Activated CD4-positive, CD25-positive, alpha-beta regulatory T cell treated with anti-CD3 and anti-CD28 coated beads, Interleukin-2, amount 50 U/mL, for 24 hours (primary cell): ENCODE results near the gene GALR1.
"Not testable (repeated sequence)": the region's sequence is repeated elsewhere in the genome, so short reads cannot be mapped to it uniquely, and the experiment has no call there.

Experiments
- ATAC-seq, 2 donors: fragments of 150-1000 bp; cut with Tn5 transposase; one replicate each; pipeline ENCODE4 v1.10.0; 2021; ENCODE audit warnings: mild to moderate bottlenecking in 1 of 2, moderate library complexity in 1 of 2

GALR1 gene, protein sequence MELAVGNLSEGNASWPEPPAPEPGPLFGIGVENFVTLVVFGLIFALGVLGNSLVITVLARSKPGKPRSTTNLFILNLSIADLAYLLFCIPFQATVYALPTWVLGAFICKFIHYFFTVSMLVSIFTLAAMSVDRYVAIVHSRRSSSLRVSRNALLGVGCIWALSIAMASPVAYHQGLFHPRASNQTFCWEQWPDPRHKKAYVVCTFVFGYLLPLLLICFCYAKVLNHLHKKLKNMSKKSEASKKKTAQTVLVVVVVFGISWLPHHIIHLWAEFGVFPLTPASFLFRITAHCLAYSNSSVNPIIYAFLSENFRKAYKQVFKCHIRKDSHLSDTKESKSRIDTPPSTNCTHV

DNA sequence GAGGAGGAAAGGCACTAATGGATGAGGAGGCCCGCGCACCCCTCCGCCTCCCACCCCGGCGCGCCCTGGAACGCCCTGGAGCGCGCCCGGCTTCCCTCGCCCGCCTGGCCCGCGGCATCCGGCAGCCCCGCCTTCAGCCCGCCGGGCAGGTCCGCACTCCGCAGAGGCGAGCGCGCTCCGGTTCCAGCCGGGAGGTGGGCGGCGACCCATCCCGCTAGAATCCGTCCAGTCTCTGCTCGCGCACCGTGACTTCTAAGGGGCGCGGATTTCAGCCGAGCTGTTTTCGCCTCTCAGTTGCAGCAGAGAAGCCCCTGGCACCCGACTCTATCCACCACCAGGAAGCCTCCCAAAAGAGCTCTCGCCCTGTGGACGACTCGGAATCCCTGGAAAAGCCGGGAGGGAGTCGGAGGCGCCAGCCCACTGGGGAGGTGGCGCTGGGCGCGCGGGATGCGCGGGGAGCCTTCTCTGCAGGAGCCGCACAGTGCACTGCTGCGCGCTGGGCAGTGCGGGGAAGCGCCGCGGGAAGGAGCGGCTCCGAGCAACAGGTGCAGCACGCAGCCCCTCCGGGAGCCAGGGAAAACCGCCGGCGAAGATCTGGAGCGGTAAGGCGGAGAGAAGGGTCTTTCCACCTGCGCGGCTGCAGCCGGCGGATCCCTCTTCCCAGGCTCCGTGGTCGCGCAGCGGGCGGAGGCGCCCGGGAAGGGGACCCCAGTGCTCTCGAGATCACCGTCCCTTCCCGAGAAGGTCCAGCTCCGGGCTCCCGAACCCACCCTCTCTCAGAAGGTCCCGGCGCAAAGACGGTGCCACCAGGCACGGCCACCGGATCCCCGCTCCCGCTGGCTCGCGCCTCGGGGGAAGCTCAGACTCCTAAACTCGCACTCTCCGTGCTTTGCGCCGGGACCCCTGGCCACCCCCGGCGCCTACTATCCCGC lies at the start of gene GALR1:
TSS of gene GALR1 (plus strand) at position 280 of the 932 bp plus-strand sequence. CDS start 701 bp downstream, outside the sequence.
- ATAC-seq: no peak

DNA sequence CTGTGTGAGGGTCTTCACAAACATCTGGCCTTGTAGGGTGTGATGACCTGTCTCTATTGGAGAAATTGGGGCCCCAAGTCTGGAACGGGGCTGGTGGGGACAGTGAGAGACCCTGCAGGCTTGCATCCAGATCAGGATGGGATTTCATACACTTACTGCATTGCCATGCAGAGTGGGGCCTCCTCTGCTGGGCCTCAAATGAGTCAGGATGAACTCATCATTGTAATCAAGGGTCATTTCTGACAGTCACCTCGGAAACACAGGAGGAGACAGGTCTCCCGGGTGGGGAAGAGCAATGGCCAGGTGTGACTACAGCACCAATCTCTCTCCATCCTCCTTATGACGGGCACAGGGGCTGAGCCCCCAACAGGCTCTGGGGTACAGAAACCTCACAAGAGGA lies 48.1 kb upstream of the GALR1 start:
- ATAC-seq: no peak

DNA sequence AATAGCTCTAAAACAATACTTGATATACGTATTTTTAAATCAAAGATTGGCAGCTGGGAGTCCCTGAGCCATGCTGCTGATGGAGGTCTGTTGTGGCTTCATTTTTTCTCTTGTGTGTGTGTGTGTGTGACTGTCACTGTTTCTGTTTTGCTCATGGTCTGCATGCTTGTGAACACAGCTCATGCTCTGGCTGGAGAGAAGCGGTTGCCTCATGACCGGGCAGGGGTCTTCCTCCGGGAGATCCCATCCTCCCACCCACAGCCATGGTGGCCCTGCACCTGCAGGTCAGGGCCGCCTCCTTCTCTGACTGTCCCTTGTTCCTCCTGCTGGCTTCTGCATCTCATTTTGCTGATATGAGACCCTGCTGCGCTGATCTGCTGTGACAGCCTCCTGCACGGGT lies 47.3 kb upstream of the GALR1 start:
- no peak for ATAC-seq

DNA sequence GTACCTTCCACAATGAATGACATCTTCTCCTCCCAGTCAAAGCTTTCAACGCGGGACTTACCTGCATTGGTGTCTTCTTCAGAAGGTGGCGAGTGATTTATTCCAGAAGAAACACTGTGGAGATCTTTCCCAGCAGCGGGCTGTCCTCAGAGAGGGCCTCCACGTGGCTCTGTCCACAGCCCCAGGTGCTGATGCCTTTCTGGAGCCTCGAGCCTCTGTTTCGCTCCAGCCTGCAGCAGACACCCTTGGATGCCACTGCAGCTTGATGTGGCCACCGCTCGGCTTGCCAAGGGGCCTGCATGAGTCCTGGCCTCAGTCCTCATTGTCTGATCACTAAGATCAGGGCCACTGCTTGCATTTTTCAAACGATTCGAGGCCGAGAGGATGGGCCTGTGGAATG lies 46.6 kb upstream of the GALR1 start:
- ATAC-seq: no peak

DNA sequence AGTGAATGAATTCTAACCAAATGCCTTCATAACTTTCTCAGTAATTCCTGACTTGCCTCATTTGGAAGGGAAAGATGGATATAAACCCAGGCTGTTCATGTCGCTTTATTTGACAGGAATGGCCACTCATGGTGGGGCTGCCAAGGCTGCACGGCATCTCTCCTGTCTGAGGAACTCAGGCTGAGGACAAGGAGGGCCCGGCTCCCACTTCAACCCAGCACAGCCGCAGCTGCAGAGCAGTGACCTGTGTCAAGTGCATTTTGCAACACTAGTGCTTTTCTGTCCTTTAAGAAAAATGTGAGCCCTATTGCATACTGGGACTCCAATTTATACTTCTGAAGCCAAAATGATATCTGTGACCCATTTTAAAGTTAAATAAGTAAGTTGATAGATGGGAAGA lies 45.8 kb upstream of the GALR1 start:
- ATAC-seq: no peak

DNA sequence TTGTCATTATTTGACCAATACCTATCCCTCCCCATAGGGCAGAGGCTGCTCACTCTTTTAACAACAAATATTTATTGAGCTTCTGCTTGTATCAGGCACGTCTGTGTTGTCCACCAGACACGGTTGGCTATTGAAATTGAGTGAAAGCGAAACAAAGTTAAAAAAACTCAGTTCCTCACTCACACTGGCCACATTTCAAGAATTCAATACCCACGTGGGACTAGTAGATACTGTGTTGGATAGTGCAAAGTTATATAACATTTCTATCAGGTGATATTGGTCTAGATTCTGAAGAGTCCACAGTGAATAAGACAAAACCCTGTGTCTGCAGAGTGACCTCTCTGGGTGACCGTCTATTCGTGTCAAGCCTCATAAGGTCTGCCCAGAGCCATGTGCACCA lies 43.9 kb upstream of the GALR1 start:
- ATAC-seq: no peak

DNA sequence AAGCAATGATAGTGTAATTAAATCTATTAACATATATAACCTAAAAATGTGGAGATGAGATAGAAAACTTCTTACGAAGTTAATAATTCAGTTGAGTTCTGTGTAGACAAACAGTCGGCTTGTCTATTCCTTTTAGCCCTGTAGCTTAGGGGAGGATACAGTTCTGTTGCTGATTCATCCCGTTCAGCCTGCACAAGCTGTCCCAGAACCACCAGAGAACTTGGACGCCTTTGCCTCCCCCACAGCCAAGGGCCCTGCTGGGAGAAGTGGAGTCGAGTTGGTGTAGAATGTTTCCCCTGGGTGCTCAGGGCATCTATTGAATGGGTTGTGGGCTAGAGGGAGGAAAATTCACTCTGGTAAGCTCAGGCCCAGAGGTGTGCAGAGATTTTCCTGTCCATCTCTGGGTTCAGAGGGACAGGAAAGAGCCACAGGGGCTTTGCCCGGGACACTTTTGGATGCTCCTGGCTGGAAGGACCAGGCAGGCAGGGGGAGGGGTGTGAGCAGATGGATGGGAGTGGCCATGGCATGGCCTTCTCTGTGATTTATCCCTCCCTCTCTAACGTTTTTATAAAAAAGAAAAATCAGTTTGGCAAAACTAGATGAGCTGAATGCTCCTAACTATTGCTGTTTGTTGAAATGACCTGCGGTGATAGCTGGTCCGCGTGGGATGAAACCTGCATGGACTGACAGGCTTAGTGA lies 42.8 kb upstream of the GALR1 start:
- no peak for ATAC-seq

DNA sequence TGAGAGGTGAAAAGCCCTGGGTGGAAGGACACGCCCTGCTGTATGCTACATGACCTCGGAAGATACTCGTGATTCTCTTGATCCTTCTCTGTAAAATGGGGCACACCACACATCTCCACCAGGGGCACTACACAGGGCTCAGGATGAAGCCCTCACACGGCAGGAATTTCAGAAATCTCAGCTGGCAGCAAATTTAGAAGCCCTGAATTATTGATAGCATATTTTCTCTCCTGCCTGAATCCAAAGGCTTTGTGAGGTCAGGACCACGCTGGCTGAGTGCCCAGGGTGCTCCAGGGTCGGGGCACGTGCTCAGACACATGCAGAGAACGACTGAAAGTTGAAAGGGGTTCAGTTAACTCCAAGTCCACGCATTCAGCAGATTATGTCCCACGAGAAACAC lies 42.1 kb upstream of the GALR1 start:
- peak; percentile 48 for ATAC-seq

DNA sequence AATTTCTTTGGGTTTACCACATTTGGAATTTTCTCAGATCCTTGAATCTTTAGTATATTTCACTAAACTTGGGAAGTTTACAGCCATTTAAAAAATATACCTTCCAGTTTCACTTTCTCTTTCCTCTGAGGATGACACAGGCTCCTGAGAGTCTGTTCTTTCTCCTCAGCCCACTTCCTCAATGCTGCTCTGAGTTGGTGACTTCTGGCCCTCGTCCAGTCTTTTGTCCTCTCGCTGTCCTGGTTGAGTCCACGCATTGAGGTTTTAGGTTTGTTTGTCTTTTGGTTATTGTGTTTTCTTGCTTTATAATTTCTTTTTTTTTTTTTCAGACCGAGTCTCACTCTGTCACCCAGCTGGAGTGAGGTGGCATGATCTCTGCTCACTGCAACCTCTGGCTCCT lies 40.7 kb upstream of the GALR1 start:
- peak; percentile 84 for ATAC-seq

DNA sequence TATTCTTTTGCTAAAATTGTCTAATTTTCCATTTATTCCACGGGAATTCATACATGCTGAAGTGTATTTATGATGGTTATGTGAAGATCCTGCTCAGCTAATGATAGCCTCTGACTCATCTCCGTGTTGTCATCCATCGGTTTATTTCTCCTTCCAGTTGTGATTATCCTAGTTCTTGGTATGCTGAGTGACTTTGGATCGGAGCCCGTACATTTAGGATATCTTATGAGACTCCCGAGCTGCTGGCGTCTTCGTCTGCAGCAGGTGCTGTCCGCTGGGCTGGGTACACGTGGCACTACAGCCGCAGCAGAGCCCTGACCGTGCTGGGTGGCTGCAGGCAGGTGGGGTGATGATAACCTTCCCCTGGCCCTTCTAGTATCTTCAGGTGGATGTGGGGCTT lies 40.1 kb upstream of the GALR1 start:
- no peak for ATAC-seq

DNA sequence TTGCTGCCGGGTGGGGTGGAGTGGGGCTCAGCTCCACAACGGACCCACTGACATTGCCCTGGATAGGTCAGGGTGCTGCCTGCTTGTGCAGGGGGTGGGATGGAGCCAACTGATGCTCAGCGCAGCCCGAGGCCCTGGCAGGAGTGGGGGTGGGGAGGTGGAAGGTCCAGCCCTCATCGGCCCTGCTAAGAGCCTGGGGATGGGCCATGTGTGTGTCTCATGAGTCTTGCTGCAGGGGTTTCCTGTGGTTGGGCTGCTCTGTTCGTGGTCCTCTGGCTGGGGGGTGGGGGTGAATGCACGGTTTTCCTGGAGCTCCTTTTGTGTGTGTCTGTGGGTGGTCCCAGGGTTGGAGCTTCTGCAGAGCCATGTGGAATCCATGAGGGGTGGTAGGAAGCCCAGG lies 39.4 kb upstream of the GALR1 start:
- ATAC-seq: no peak

DNA sequence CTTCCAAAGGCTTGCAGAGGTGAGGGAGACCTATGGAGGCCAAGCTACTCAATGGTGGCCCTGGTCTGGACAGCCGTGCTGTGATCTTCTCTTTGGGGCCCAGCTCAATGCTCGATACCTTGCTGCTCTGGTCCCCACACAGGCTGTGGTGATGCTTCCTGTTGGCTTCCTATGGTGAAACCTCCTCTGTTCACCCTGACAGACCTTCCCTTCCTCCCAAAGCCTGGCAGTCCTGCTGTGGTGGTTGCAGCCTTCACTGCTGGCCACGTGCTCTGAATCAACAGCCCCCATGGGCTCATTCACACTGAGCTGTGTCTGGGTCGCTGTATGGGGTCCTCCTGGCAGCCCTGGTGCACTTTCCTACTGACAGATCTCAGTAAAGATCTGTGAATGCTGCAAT lies 31.0 kb upstream of the GALR1 start:
- no peak for ATAC-seq

DNA sequence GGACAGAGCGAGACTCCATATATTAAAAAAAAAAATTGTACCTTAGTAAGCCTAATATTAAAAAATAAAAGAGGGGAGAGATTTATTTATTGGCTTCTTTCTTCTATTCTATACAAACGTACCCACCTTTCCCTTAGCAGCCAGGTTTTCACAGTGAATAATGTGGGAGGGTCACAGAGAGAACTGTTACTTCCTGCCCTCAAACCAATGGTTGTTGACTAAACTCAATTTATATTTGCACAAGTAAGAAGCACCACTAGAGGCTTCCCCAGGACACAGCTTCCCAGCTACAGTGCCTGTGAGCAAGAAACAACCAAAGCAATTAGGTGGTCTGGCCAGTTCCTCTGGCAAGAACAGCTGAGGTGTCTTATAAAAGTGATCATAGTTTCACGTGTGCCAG lies 28.9 kb upstream of the GALR1 start:
- ATAC-seq: no peak

DNA sequence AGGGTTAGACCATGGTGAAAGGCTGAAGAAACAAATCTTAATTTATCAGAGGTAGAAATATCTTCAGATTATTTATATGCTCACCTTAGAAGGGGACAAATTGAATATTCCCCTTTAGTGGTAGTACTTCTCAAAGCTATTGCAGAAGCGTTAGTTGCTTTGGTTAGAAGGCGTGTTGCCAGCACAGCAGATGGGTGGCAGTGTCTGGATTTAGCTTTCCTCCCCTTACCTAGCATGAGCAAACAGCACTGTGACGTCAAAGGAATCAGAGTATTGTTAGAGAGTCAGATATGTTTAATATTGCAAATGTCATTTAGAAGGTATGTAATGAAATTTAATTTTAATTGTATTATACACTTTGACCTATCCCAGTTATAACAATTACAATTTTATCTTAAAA lies 27.2 kb upstream of the GALR1 start:
- no peak for ATAC-seq

DNA sequence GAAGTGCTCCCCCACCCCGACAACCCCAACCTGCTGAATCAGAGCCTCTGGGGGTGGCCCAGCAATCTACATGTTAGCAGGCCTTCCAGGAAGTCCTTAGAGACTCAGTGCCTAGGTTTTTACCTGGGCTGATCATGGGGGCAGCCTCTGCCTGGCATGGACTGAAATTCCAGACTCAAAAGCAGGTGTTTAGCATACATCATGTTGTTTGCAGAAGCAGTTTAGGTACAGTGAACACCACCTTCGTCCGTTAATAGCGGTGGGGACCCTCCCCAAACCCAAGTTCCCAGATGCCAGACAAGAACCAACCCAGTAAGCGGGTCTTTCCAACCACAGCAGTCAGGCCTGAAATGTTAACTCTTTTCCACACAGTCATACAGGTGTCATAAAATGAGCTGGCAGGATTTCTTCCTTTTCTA lies 26.4 kb upstream of the GALR1 start:
- ATAC-seq: peak; percentile 56 to 60

DNA sequence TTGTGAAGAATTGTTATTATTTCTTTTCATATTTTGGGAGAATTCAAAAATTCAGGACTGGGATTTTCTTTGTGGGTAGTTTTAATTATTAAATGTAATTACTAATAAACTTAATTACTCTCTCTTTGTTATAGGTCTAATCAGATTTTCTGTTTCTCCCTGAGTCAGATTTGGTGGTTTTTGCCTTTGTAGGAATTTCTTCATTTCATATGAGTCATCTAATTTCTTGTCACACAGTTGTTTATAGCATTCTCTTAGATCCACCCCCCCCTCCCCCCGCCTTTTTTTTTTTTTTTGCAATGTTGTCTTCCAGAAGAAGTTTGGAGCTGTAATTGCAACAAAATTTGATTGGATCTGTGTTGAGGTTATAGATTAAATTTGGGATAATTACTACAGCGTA lies 26.0 kb upstream of the GALR1 start:
- ATAC-seq: no peak

DNA sequence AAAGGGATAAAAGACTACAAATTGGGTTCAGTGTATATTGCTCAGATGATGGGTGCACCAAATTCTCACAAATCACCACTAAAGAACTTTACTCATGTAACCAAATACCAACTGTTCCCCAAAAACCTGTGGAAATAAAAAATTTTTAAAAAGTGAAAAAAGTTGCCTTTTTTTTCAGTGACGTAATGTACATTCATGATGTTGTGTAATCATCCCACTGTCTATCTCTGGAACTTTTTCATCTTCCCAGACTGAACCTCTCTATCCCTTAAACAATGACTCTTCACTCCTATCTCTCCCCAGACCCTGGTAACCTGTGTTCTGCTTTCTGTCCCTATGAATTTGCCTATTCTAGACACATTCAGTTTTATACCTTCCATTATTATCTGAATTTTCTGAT lies 19.0 kb upstream of the GALR1 start:
- ATAC-seq: no peak

DNA sequence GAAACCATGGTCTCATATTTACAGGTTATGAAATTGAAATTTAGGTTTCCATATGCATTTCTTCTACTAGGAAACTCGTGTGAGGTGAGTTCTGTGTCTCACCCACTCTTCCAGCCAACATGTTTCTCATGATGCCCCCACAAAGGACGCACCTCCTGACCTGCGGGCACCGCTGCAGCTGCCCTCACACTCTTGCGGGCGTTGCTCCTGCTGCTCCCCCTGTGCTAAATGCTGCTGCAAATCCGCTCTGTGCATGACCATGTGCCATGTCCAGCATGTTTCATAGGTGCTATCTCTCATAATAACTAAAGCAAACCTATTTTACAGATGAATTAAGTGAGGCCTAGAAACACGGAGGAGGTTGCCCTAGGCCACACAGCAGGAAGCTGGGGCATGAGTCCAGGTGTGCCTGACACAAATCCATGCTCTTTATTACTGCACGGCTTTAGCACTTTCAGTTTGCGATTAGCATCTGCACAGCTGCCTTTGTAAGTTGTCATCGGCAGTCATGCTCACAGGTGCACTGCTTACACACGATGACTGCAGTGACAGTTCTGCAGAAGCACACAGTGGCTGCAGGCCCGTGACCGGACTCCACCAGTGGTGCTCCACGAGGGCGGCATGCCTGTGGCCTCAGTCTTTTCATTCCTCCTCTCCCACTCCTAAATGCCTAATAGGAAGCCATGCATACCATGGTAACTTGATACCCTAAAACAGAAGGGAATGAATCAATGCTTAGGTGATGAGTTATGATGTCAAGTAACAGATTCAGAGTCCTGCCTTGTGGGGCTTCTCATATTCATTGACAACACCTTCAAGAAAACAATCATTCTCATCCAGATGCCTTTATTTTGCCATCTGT lies 14.9 kb upstream of the GALR1 start:
- ATAC-seq: no peak

DNA sequence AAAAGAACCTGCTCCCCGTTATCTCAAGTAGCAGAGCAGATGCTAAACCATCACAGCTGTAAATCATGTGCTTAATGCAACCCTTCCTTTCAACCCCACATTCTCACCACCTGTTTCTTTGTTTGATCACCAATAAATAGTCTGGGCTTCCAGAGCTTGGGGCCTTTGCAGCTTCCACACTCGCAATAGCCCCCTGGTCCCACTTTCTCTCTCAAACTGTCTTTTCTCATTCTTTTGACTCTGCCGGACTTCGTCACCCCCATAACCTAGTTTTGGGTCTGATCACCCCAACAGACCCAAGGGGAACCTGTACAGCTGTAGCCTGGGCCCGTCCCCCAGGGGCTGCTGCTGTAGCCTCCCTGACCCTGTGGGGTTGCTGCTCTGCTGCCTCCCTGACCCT lies 10.4 kb upstream of the GALR1 start:
- not testable (repeated sequence) for ATAC-seq

DNA sequence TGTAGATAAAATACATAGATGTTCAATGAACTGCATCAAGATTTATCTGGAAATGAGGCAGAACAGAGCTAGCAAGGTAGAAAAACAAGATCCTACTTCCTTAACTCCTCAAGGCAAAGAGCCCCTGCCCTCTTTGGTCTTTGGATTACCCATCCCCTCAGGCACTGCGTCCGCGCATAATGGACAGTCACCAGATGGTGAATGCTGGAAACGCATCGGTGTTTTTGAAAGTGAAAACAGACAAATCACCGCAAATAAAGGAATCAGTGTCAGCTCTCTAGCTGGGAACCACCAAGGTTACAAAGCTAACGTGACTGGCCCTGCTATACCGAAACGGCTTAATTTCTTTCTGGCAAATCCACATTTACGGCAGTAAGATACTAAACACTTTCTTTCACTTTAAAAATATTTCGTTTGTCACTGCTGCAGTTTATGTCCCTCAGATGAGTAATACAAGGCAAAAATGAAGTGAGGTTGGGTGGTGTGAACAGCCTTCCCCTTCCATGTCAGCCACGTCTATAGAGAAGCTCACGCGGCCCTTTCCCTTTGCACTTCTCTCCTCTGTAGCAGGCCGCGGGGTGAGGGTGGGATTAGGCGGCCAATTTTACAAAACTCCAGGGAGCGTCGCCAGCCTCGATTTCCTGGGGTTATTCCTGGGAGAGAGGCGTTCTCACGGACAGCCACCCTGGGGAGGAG lies 627 bp upstream of the GALR1 start:
- peak in 1 of 2 donors; percentile 17 for ATAC-seq

DNA sequence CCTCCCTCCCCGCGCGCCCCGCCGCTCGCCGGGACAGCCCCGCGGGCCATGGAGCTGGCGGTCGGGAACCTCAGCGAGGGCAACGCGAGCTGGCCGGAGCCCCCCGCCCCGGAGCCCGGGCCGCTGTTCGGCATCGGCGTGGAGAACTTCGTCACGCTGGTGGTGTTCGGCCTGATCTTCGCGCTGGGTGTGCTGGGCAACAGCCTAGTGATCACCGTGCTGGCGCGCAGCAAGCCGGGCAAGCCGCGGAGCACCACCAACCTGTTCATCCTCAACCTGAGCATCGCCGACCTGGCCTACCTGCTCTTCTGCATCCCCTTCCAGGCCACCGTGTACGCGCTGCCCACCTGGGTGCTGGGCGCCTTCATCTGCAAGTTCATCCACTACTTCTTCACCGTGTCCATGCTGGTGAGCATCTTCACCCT lies 865 bp downstream of the GALR1 start:
- ATAC-seq: no peak
